ENCODE measurements around the gene KRTAP22-1.

- no peak for TF ChIP-seq CTCF (conservative IDR thresholded peaks at IDR 0.05; ENCODE audit: low read depth, low read length)
- TF ChIP-seq EZH2 (IDR thresholded peaks at IDR 0.05; ENCODE audit: borderline replicate concordance, low read depth, low read length, poor library complexity, severe bottlenecking), result no peak
Observed at GRCh38 chr21:30642564-30642963, 41.7 kb downstream of the KRTAP22-1 start, which contains the start of gene KRTAP20-3.

All from A673 (cell line).